Fibroblast of mammary gland (primary cell): ENCODE results near the gene MARCO.

Source experiments
- DNase-seq: peaks from one replicate; pipeline ENCODE4 v3.0.0-alpha.2; 2010; ENCODE audit warnings: low read depth
- H3K4me3 ChIP-seq: 2 replicates; pipeline ENCODE4 v1.5.1; 2011; ENCODE audit warnings: low read depth, mild to moderate bottlenecking, low read length, moderate library complexity; ENCODE audit not compliant: control insufficient read depth
- CTCF ChIP-seq: conservative IDR thresholded peaks from 2 replicates; pipeline ENCODE4 v1.5.1; 2011; ENCODE audit warnings: low read depth, low read length, inconsistent platforms; ENCODE audit not compliant: control insufficient read depth, insufficient read depth

The MARCO gene

DNA sequence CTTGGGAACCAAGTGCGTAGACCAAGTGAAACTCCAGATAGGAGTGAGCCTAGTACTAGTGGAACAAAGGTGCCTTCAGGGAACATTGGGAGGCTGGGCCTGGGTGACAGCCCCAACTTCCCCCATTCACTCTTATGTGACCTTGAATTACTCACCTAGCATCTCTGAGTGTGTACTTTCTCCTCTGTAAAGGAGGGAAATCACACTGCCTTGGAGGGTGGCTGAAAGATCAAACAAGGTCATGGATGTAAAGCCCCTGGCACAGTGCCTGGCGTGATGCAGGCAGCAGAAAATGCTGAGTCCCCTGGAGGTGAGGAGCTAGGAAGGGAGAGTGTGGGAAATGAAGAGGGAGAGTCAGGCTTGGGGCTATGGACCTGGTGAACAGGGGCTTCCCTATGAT, 45.9 kb downstream of the MARCO start:
- no peak for TF ChIP-seq CTCF
- no peak overlapping the region for H3K4me3 ChIP-seq
- no peak for DNase-seq

DNA sequence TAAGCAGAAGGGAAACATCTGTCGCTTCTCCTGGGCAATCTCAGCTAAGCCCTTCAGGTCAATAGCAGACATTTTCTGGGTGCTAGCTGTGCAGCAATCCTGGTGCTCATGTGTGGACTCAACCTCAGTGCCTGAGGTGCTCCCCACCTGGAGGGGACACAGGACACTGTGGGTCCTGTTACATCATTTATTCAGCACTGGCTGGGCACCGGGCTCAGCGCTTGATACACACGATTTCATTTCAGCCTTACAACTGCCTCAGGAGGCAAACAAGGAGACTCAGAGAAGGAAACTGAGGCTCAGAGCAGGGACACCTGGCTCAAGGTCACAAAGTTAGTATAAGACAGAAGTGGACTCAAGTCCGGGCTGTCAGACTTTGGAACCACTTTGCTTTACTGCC, 46.7 kb downstream of the MARCO start:
- DNase-seq: no peak
- TF ChIP-seq CTCF: no peak
- H3K4me3 ChIP-seq: no peak overlapping the region

GRCh38 chr2:118989481-118989880, 47.5 kb downstream of the MARCO start:
- no peak for DNase-seq
- no peak for TF ChIP-seq CTCF
- no peak overlapping the region for H3K4me3 ChIP-seq

- DNase-seq: no peak
- no peak for TF ChIP-seq CTCF
- no peak overlapping the region for H3K4me3 ChIP-seq
Measured at GRCh38 chr2:118990757-118991545, 49.0 kb downstream of the MARCO start.

GRCh38 chr2:118991554-118991953, 49.6 kb downstream of the MARCO start:
- DNase-seq: no peak
- TF ChIP-seq CTCF: no peak
- no peak overlapping the region for H3K4me3 ChIP-seq

GRCh38 chr2:118992740-118993391, 50.9 kb downstream of the MARCO start:
- H3K4me3 ChIP-seq: no peak overlapping the region
- no peak for TF ChIP-seq CTCF
- no peak for DNase-seq

- TF ChIP-seq CTCF: no peak
- H3K4me3 ChIP-seq: no peak overlapping the region
- no peak for DNase-seq
Measured at GRCh38 chr2:118993392-118993752, 51.4 kb downstream of the MARCO start.
